OCI-LY3 (cell line): Measurements from ENCODE around the gene PLD4.

Source experiments
- H2AFZ ChIP-seq: fragments of 200-600, 300-600 bp; shearing (Covaris generic); 2 replicates; pipeline ENCODE4 v1.6.0; 2014; ENCODE audit warnings: antibody characterized with exemption, low read depth, low read length
- H3K27ac ChIP-seq: fragments of 200-600, 300-600 bp; sonication (generic); 2 replicates; pipeline ENCODE4 v1.5.1; 2014; ENCODE audit warnings: mild to moderate bottlenecking, low read length, moderate library complexity, mixed read lengths
- H3K27me3 ChIP-seq: fragments of 200-600, 300-600 bp; sonication (generic); 2 replicates; pipeline ENCODE4 v1.6.1; 2014; ENCODE audit warnings: low read depth, low read length, mixed read lengths
- H3K36me3 ChIP-seq: fragments of 200-600, 300-600 bp; sonication (generic); replicated peaks from 2 replicates; pipeline ENCODE3; 2014; ENCODE audit warnings: low read depth, low read length, mixed read lengths
- H3K4me1 ChIP-seq: fragments of 300-600, 200-600 bp; sonication (generic); 2 replicates; pipeline ENCODE4 v1.6.1; 2014; ENCODE audit warnings: low read length, mixed read lengths
- H3K4me2 ChIP-seq: fragments of 200-600, 300-600 bp; sonication (generic); 2 replicates; pipeline ENCODE4 v1.6.1; 2014; ENCODE audit warnings: low read length, mixed read lengths
- H3K4me3 ChIP-seq: fragments of 300-600, 200-600 bp; sonication (generic); 2 replicates; pipeline ENCODE4 v1.5.1; 2014; ENCODE audit warnings: antibody characterized with exemption, mild to moderate bottlenecking, low read length, moderate library complexity
- H3K79me2 ChIP-seq: fragments of 300-600, 200-600 bp; shearing (Covaris generic); 2 replicates; pipeline ENCODE4 v1.6.1; 2014; ENCODE audit warnings: mild to moderate bottlenecking, low read length, mixed read lengths
- H3K9ac ChIP-seq: fragments of 300-600, 200-600 bp; shearing (Covaris generic); 2 replicates; pipeline ENCODE4 v1.6.0; 2014; ENCODE audit warnings: mild to moderate bottlenecking, low read length, moderate library complexity
- H3K9me3 ChIP-seq: fragments of 200-600, 300-600 bp; shearing (Covaris generic); 2 replicates; pipeline ENCODE4 v1.6.1; 2014; ENCODE audit warnings: low read length, mixed read lengths; ENCODE audit not compliant: insufficient read depth
- H4K20me1 ChIP-seq: fragments of 200-600, 300-600 bp; sonication (generic); 2 replicates; pipeline ENCODE4 v1.6.1; 2016; ENCODE audit warnings: low read length, mixed read lengths; ENCODE audit not compliant: insufficient read depth
- EZH2phosphoT487 ChIP-seq: fragments of 200-600 bp; shearing (Covaris generic); IDR thresholded peaks from 2 replicates; pipeline ENCODE4 v1.6.1; 2018; ENCODE audit warnings: antibody characterized with exemption, mixed run types, low read depth
- TF ChIP-seq, protein P1 (sequence below): fragments of 200-600, 300-600 bp; sonication (generic); IDR thresholded peaks from 2 replicates; pipeline ENCODE4 v1.5.1; 2014; ENCODE audit warnings: antibody characterized with exemption, low read length, low read depth

The PLD4 gene, protein sequence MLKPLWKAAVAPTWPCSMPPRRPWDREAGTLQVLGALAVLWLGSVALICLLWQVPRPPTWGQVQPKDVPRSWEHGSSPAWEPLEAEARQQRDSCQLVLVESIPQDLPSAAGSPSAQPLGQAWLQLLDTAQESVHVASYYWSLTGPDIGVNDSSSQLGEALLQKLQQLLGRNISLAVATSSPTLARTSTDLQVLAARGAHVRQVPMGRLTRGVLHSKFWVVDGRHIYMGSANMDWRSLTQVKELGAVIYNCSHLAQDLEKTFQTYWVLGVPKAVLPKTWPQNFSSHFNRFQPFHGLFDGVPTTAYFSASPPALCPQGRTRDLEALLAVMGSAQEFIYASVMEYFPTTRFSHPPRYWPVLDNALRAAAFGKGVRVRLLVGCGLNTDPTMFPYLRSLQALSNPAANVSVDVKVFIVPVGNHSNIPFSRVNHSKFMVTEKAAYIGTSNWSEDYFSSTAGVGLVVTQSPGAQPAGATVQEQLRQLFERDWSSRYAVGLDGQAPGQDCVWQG

GRCh38 chr14:104924421-104925213 lies at the start of gene PLD4:
Gene PLD4, plus strand, starts transcription at chr14:104924879. Its CDS starts 2,262 bp downstream, at chr14:104927141.
- Histone ChIP-seq H2AFZ (no peak within 1 kb of the TSS), H3K9ac (peak within 1 kb of the TSS; percentile 98), H4K20me1 (peaks cover 22% of the 10 kb centered on the region), H3K4me1 (peaks cover 69% of the 10 kb centered on the region), H3K36me3 (peaks cover 56% of the 10 kb centered on the region), H3K79me2 (peaks cover 59% of the 10 kb centered on the region), H3K27me3 (no peaks in the 10 kb centered on the region), H3K27ac (peak within 1 kb of the TSS; percentile 86), H3K9me3 (peaks cover 20% of the 10 kb centered on the region; the same call in 1 of the 2 replicates), H3K4me3 (peak within 1 kb of the TSS; percentile 80), H3K4me2 (peak within 1 kb of the TSS; percentile 89)
- no peak for TF ChIP-seq EZH2phosphoT487
- TF ChIP-seq, protein P1, sequence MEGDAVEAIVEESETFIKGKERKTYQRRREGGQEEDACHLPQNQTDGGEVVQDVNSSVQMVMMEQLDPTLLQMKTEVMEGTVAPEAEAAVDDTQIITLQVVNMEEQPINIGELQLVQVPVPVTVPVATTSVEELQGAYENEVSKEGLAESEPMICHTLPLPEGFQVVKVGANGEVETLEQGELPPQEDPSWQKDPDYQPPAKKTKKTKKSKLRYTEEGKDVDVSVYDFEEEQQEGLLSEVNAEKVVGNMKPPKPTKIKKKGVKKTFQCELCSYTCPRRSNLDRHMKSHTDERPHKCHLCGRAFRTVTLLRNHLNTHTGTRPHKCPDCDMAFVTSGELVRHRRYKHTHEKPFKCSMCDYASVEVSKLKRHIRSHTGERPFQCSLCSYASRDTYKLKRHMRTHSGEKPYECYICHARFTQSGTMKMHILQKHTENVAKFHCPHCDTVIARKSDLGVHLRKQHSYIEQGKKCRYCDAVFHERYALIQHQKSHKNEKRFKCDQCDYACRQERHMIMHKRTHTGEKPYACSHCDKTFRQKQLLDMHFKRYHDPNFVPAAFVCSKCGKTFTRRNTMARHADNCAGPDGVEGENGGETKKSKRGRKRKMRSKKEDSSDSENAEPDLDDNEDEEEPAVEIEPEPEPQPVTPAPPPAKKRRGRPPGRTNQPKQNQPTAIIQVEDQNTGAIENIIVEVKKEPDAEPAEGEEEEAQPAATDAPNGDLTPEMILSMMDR, result no peak

DNA sequence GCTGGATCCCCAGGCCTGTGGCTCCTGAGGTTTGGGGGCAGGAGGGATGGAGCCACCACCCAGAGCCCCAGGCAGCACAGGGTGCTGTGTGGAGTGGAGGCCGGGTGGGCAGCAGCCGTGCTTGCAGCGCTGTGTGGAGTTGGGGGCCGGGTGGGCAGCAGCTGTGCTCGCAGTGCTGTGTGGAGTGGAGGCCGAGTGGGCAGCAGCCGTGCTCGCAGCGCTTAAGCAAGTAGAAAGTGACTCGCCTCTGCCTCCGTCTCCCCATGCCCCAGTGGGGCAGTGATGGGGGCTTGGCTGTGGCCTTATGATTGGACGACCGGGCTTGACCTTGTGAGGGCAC lies 49.3 kb upstream of the PLD4 start:
- H3K36me3 ChIP-seq, result no peaks in the 10 kb centered on the region
- H3K9ac ChIP-seq, result no peak overlapping the region
- H4K20me1 ChIP-seq, result 0 out of 2 replicates have a peak, but pooled peaks cover 5% of the 10 kb centered on the region
- H3K9me3 ChIP-seq, result no peaks in the 10 kb centered on the region
- no peaks in the 10 kb centered on the region for H3K79me2 ChIP-seq
- no peak overlapping the region for H3K4me2 ChIP-seq
- no peaks in the 10 kb centered on the region for H3K27me3 ChIP-seq
- TF ChIP-seq, protein P1, result no peak
- TF ChIP-seq EZH2phosphoT487, result no peak
- no peaks in the 10 kb centered on the region for H3K4me1 ChIP-seq
- no peak overlapping the region for H3K4me3 ChIP-seq
- no peak overlapping the region for H3K27ac ChIP-seq
- H2AFZ ChIP-seq, result no peak overlapping the region

DNA sequence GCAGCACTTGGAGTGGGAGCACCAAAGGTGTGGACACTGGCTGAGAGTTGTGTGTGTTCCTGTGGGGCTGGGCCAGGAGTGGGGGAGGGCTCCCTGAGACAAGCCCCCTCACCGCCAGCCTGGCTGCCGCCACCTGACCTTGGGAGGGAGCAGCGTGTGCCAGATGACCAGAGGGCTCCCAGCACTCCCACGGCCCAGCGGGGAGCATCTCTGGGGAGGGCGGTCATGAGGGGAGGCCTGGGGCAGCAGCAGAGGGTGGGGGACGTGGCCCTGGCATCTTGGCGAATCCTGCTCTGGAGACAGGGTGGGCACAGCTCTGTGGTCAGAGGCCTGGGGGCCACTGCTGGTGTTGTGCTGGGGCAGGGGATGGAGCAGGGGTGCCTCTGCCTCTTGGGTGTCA lies 48.9 kb upstream of the PLD4 start:
- no peaks in the 10 kb centered on the region for H3K36me3 ChIP-seq
- no peaks in the 10 kb centered on the region for H3K4me1 ChIP-seq
- H3K9ac ChIP-seq, result no peak overlapping the region
- no peaks in the 10 kb centered on the region for H3K79me2 ChIP-seq
- H3K27ac ChIP-seq, result no peak overlapping the region
- no peak overlapping the region for H2AFZ ChIP-seq
- H3K9me3 ChIP-seq, result no peaks in the 10 kb centered on the region
- TF ChIP-seq, protein P1, result no peak
- H3K27me3 ChIP-seq, result no peaks in the 10 kb centered on the region
- no peak overlapping the region for H3K4me3 ChIP-seq
- 0 out of 2 replicates have a peak, but pooled peaks cover 2% of the 10 kb centered on the region for H4K20me1 ChIP-seq
- no peak overlapping the region for H3K4me2 ChIP-seq

GRCh38 chr14:104876251-104876699 lies 48.4 kb upstream of the PLD4 start:
- H3K9ac ChIP-seq, result no peak overlapping the region
- no peak overlapping the region for H3K4me2 ChIP-seq
- H3K4me1 ChIP-seq, result peaks cover under 1% of the 10 kb centered on the region; the same call in 1 of the 2 replicates
- no peaks in the 10 kb centered on the region for H3K36me3 ChIP-seq
- H2AFZ ChIP-seq, result no peak overlapping the region
- no peaks in the 10 kb centered on the region for H3K79me2 ChIP-seq
- H4K20me1 ChIP-seq, result no peaks in the 10 kb centered on the region
- no peak for TF ChIP-seq EZH2phosphoT487
- TF ChIP-seq, protein P1, result no peak
- H3K9me3 ChIP-seq, result no peaks in the 10 kb centered on the region
- H3K27me3 ChIP-seq, result no peaks in the 10 kb centered on the region
- H3K27ac ChIP-seq, result no peak overlapping the region
- H3K4me3 ChIP-seq, result no peak overlapping the region
